Gastrocnemius medialis (tissue), 4 donors: ENCODE results near the gene SHISAL2A.

Experiments
- CTCF ChIP-seq, 5 experiments: fragments of 450-650 bp in 3 of 5; fragments of 200-600 bp in 2 of 5; sonication (generic) in 2 of 5; IDR thresholded peaks in 4 of 5; conservative IDR thresholded peaks in 1 of 5; 1 replicate in 4 of 5; 2 replicates in 1 of 5; pipeline ENCODE4 v1.5.1; 2016 to 2019; ENCODE audit warnings: antibody characterized with exemption in 5 of 5, mild to moderate bottlenecking in 3 of 5, moderate library complexity in 3 of 5
- POLR2A ChIP-seq, 2 donors: fragments of 450-650 bp; IDR thresholded peaks; one replicate each; pipeline ENCODE4 v1.6.1; 2017; ENCODE audit warnings: antibody characterized with exemption in 2 of 2, mild to moderate bottlenecking in 2 of 2, moderate library complexity in 2 of 2

- no peak for TF ChIP-seq CTCF (IDR thresholded peaks at IDR 0.05 in 4 of 5, conservative IDR thresholded peaks at IDR 0.05 in 1 of 5)
- TF ChIP-seq POLR2A (IDR thresholded peaks at IDR 0.05): no peak
These were observed 42.7 kb upstream of the SHISAL2A start for GRCh38 chr1:52590266-52590665.
